Activated CD4-positive, CD25-positive, alpha-beta regulatory T cell treated with anti-CD3 and anti-CD28 coated beads, Interleukin-2, amount 50 U/mL, for 16 hours (primary cell): ENCODE results near the gene STK32C.
"Not testable (repeated sequence)": the region's sequence is repeated elsewhere in the genome, so short reads cannot be mapped to it uniquely, and the experiment has no call there.

ENCODE experiments used
- DNase-seq: peaks from one replicate; pipeline ENCODE4 v3.0.0-alpha.2; 2020; ENCODE audit warnings: low read depth, low spot score

Gene STK32C

GRCh38 chr10:132169766-132170560 is 137.8 kb downstream of the STK32C start:
- DNase-seq = no peak

- no peak for DNase-seq
Measured at GRCh38 chr10:132169031-132169765, 138.6 kb downstream of the STK32C start.

GRCh38 chr10:132168571-132169030 is 139.1 kb downstream of the STK32C start:
- DNase-seq = no peak

GRCh38 chr10:132167976-132168375 is 139.8 kb downstream of the STK32C start:
- no peak for DNase-seq

- DNase-seq = no peak
Measured at GRCh38 chr10:132167041-132167674, 140.6 kb downstream of the STK32C start.

- DNase-seq = no peak
Measured at GRCh38 chr10:132166216-132166950, 141.4 kb downstream of the STK32C start.

GRCh38 chr10:132165416-132165980 is 142.3 kb downstream of the STK32C start:
- no peak for DNase-seq

GRCh38 chr10:132164761-132165278 is 142.9 kb downstream of the STK32C start:
- DNase-seq = no peak

GRCh38 chr10:132163826-132164515 is 143.8 kb downstream of the STK32C start:
- no peak for DNase-seq

GRCh38 chr10:132163278-132163765 is 144.4 kb downstream of the STK32C start:
- DNase-seq = no peak

GRCh38 chr10:132162590-132163277 is 145.0 kb downstream of the STK32C start:
- no peak for DNase-seq

GRCh38 chr10:132162021-132162531 is 145.7 kb downstream of the STK32C start:
- DNase-seq = no peak

GRCh38 chr10:132160834-132161622 is 146.7 kb downstream of the STK32C start:
- not testable (repeated sequence) for DNase-seq

GRCh38 chr10:132160231-132160630 is 147.5 kb downstream of the STK32C start:
- DNase-seq = not testable (repeated sequence)

- DNase-seq = not testable (repeated sequence)
Measured at GRCh38 chr10:132159302-132160230, 148.2 kb downstream of the STK32C start.

GRCh38 chr10:132158823-132159222 is 148.9 kb downstream of the STK32C start:
- no peak for DNase-seq

GRCh38 chr10:132158122-132158741 is 149.5 kb downstream of the STK32C start:
- DNase-seq = no peak
